ENCODE measurements around the gene NEDD4L. TPM values are rescaled to one million over a fixed set of nuclear protein-coding genes. Genes with fewer than 3 reads are reported as not detected.

The NEDD4L gene
- total and polyA plus RNA-seq, 4 donors, result 10.2 to 20.3 (median 13.2) TPM

GRCh38 chr18:58288921-58289797 lies 245.1 kb downstream of the NEDD4L start:
- 93% methylated on average over 10 of the region's 10 CpGs for WGBS
- Histone ChIP-seq H3K27ac (ENCODE audit: low read depth in 1 of 2, low read length in 2 of 2) (no peak overlapping the region), H3K9ac (ENCODE audit: low read depth in 1 of 2, low read length in 2 of 2) (no peak overlapping the region), H3K9me3 (ENCODE audit: control insufficient read depth in 4 of 4, low read length in 3 of 4) (no peaks in the 10 kb centered on the region), H3K36me3 (ENCODE audit: control insufficient read depth in 4 of 4, insufficient read depth in 3 of 4, low read depth in 1 of 4, low read length in 3 of 4) (no peaks in the 10 kb centered on the region), H3K4me3 (ENCODE audit: low read depth in 1 of 3, low read length in 3 of 3) (no peak overlapping the region), H3K4me1 (ENCODE audit: control insufficient read depth in 4 of 4, insufficient read depth in 4 of 4, low read length in 3 of 4) (peaks cover 11 to 41% (median 39%) of the 10 kb centered on the region in 4 donors), H3K27me3 (ENCODE audit: control insufficient read depth in 4 of 4, insufficient read depth in 4 of 4, low read length in 3 of 4) (no peaks in the 10 kb centered on the region)
- no peak for TF ChIP-seq HNF4A (conservative IDR thresholded peaks at IDR 0.05)
- TF ChIP-seq TAF1 (conservative IDR thresholded peaks at IDR 0.05), result no peak
- no peak for TF ChIP-seq RAD21 (IDR thresholded peaks at IDR 0.05)
- no peak for TF ChIP-seq GABPA (IDR thresholded peaks at IDR 0.05 in 1 of 2, conservative IDR thresholded peaks at IDR 0.05 in 1 of 2)
- TF ChIP-seq NR2F2 (IDR thresholded peaks at IDR 0.05), result no peak
- TF ChIP-seq, protein P1, sequence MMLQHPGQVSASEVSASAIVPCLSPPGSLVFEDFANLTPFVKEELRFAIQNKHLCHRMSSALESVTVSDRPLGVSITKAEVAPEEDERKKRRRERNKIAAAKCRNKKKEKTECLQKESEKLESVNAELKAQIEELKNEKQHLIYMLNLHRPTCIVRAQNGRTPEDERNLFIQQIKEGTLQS (IDR thresholded peaks at IDR 0.05), result no peak
- TF ChIP-seq RXRA (IDR thresholded peaks at IDR 0.05), result no peak
- no peak for TF ChIP-seq FOXA1 (IDR thresholded peaks at IDR 0.05)
- TF ChIP-seq YY1 (IDR thresholded peaks at IDR 0.05), result no peak
- no peak for TF ChIP-seq JUND (IDR thresholded peaks at IDR 0.05)
- TF ChIP-seq, protein P2, sequence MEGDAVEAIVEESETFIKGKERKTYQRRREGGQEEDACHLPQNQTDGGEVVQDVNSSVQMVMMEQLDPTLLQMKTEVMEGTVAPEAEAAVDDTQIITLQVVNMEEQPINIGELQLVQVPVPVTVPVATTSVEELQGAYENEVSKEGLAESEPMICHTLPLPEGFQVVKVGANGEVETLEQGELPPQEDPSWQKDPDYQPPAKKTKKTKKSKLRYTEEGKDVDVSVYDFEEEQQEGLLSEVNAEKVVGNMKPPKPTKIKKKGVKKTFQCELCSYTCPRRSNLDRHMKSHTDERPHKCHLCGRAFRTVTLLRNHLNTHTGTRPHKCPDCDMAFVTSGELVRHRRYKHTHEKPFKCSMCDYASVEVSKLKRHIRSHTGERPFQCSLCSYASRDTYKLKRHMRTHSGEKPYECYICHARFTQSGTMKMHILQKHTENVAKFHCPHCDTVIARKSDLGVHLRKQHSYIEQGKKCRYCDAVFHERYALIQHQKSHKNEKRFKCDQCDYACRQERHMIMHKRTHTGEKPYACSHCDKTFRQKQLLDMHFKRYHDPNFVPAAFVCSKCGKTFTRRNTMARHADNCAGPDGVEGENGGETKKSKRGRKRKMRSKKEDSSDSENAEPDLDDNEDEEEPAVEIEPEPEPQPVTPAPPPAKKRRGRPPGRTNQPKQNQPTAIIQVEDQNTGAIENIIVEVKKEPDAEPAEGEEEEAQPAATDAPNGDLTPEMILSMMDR (IDR thresholded peaks at IDR 0.05; ENCODE audit: low read depth, low read length, missing input control), result no peak
- TF ChIP-seq EGR1 (IDR thresholded peaks at IDR 0.05; ENCODE audit: low read depth in 2 of 2), result no peak
- no peak for TF ChIP-seq SP1 (IDR thresholded peaks at IDR 0.05)
- no peak for DNase-seq (ENCODE audit: low spot score)

GRCh38 chr18:58290116-58290695 lies 246.2 kb downstream of the NEDD4L start:
- no peaks in the 10 kb centered on the region for H3K9me3 ChIP-seq (ENCODE audit: control insufficient read depth in 4 of 4, low read length in 3 of 4)
- no peak for TF ChIP-seq FOXA2 (IDR thresholded peaks at IDR 0.05)
- no peak overlapping the region for H3K4me3 ChIP-seq (ENCODE audit: low read depth in 1 of 3, low read length in 3 of 3)
- H3K9ac ChIP-seq (ENCODE audit: low read depth in 1 of 2, low read length in 2 of 2), result no peak overlapping the region
- no peaks in the 10 kb centered on the region for H3K36me3 ChIP-seq (ENCODE audit: control insufficient read depth in 4 of 4, insufficient read depth in 3 of 4, low read depth in 1 of 4, low read length in 3 of 4)
- no peak overlapping the region for H3K27ac ChIP-seq (ENCODE audit: low read depth in 1 of 2, low read length in 2 of 2)
- no peak for DNase-seq (ENCODE audit: low spot score)
- peaks cover 5 to 34% (median 32%) of the 10 kb centered on the region in 4 donors for H3K4me1 ChIP-seq (ENCODE audit: control insufficient read depth in 4 of 4, insufficient read depth in 4 of 4, low read length in 3 of 4)
- no peaks in the 10 kb centered on the region for H3K27me3 ChIP-seq (ENCODE audit: control insufficient read depth in 4 of 4, insufficient read depth in 4 of 4, low read length in 3 of 4)
- WGBS, result 79% methylated on average over 5 of the region's 5 CpGs

DNA sequence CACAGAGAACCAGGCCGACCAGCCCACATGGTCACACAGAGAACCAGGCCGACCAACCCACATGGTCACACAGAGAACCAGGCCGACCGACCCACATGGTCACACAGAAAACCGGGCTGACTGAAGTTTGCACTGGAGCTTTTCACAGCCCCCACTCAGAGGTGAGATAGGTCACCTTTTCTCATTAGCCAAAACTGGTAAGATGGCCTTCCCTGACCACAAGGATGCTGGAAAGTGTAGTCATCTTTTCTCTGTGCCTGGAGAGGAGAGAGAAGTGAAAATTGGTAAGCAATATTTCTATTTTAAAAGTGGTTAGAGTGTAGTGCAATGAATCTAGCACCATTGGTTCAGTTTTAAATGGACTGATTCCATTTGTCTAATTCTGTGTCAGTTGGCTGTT lies 247.1 kb downstream of the NEDD4L start:
- Histone ChIP-seq H3K4me1 (ENCODE audit: control insufficient read depth in 4 of 4, insufficient read depth in 4 of 4, low read length in 3 of 4) (peaks cover 2 to 27% (median 24%) of the 10 kb centered on the region in 4 donors), H3K36me3 (ENCODE audit: control insufficient read depth in 4 of 4, insufficient read depth in 3 of 4, low read depth in 1 of 4, low read length in 3 of 4) (no peaks in the 10 kb centered on the region), H3K27me3 (ENCODE audit: control insufficient read depth in 4 of 4, insufficient read depth in 4 of 4, low read length in 3 of 4) (no peaks in the 10 kb centered on the region), H3K9me3 (ENCODE audit: control insufficient read depth in 4 of 4, low read length in 3 of 4) (no peaks in the 10 kb centered on the region), H3K9ac (ENCODE audit: low read depth in 1 of 2, low read length in 2 of 2) (no peak overlapping the region), H3K4me3 (ENCODE audit: low read depth in 1 of 3, low read length in 3 of 3) (no peak overlapping the region), H3K27ac (ENCODE audit: low read depth in 1 of 2, low read length in 2 of 2) (no peak overlapping the region)
- WGBS, result 99% methylated on average over 5 of the region's 5 CpGs
- DNase-seq (ENCODE audit: low spot score), result no peak
- TF ChIP-seq NR2F2 (IDR thresholded peaks at IDR 0.05), result no peak
- no peak for TF ChIP-seq TAF1 (conservative IDR thresholded peaks at IDR 0.05)
- TF ChIP-seq EGR1 (IDR thresholded peaks at IDR 0.05; ENCODE audit: low read depth in 2 of 2), result no peak
- TF ChIP-seq MAX (IDR thresholded peaks at IDR 0.05), result no peak
- no peak for TF ChIP-seq RXRA (IDR thresholded peaks at IDR 0.05)
- no peak for TF ChIP-seq ZBTB33 (IDR thresholded peaks at IDR 0.05)
- TF ChIP-seq FOXA1 (IDR thresholded peaks at IDR 0.05), result no peak
- TF ChIP-seq JUND (IDR thresholded peaks at IDR 0.05), result no peak
- no peak for TF ChIP-seq HNF4A (conservative IDR thresholded peaks at IDR 0.05)
- no peak for TF ChIP-seq HNF4G (IDR thresholded peaks at IDR 0.05)
- TF ChIP-seq, protein P1 (IDR thresholded peaks at IDR 0.05), result no peak
- TF ChIP-seq YY1 (IDR thresholded peaks at IDR 0.05), result no peak
- TF ChIP-seq SP1 (IDR thresholded peaks at IDR 0.05), result no peak
- TF ChIP-seq, protein P2 (IDR thresholded peaks at IDR 0.05; ENCODE audit: low read depth, low read length, missing input control), result no peak
- TF ChIP-seq FOXA2 (IDR thresholded peaks at IDR 0.05), result no peak
- TF ChIP-seq GABPA (IDR thresholded peaks at IDR 0.05 in 1 of 2, conservative IDR thresholded peaks at IDR 0.05 in 1 of 2), result no peak
- TF ChIP-seq RAD21 (IDR thresholded peaks at IDR 0.05), result no peak

Data from liver (tissue), 9 donors.